Activated CD8-positive, alpha-beta memory T cell treated with anti-CD3 and anti-CD28 coated beads for 4 hours (primary cell): ENCODE data around the gene PHLDA2.

ENCODE experiments used
- DNase-seq, 2 donors: peaks; one replicate each; pipeline ENCODE4 v3.0.0-alpha.2; 2020; ENCODE audit warnings: low read depth in 2 of 2

PHLDA2 gene

GRCh38 chr11:2897048-2897447, 32.2 kb downstream of the PHLDA2 start:
- DNase-seq = no peak

- no peak for DNase-seq
These were observed 33.2 kb downstream of the PHLDA2 start for GRCh38 chr11:2896047-2896446.

- no peak for DNase-seq
These were observed 35.3 kb downstream of the PHLDA2 start for GRCh38 chr11:2893935-2894334.

- DNase-seq = no peak
These were observed 36.2 kb downstream of the PHLDA2 start for GRCh38 chr11:2892967-2893528.

- peak in 1 of 2 donors; percentile 25 for DNase-seq
These were observed 36.8 kb downstream of the PHLDA2 start for GRCh38 chr11:2892215-2892966.

- no peak for DNase-seq
These were observed 37.6 kb downstream of the PHLDA2 start for GRCh38 chr11:2891326-2892214.

- no peak for DNase-seq
These were observed 38.5 kb downstream of the PHLDA2 start for GRCh38 chr11:2890466-2891294.

- DNase-seq = no peak
These were observed 39.6 kb downstream of the PHLDA2 start for GRCh38 chr11:2889362-2890273.

GRCh38 chr11:2888266-2888968, 40.8 kb downstream of the PHLDA2 start:
- DNase-seq = peak; percentile 68 to 74

GRCh38 chr11:2887515-2888195, 41.6 kb downstream of the PHLDA2 start:
- no peak for DNase-seq

GRCh38 chr11:2886936-2887335, 42.3 kb downstream of the PHLDA2 start:
- no peak for DNase-seq

- no peak for DNase-seq
These were observed 42.9 kb downstream of the PHLDA2 start for GRCh38 chr11:2886191-2886894.

GRCh38 chr11:2885678-2886081, 43.5 kb downstream of the PHLDA2 start, which contains the start of gene CDKN1C:
CDKN1C (minus strand) TSS chr11:2885775; CDS start chr11:2885456, 319 bp downstream.
- peak; percentile 65 to 68 for DNase-seq

- DNase-seq = no peak
These were observed 44.1 kb downstream of the PHLDA2 start for GRCh38 chr11:2885017-2885677.

GRCh38 chr11:2883979-2884815, 45.0 kb downstream of the PHLDA2 start:
- no peak for DNase-seq

- no peak for DNase-seq
These were observed 45.6 kb downstream of the PHLDA2 start for GRCh38 chr11:2883640-2883978.

GRCh38 chr11:2882396-2883110, 46.7 kb downstream of the PHLDA2 start:
- DNase-seq = no peak
